ENCODE results near the gene PCK2.

The PCK2 gene

DNA sequence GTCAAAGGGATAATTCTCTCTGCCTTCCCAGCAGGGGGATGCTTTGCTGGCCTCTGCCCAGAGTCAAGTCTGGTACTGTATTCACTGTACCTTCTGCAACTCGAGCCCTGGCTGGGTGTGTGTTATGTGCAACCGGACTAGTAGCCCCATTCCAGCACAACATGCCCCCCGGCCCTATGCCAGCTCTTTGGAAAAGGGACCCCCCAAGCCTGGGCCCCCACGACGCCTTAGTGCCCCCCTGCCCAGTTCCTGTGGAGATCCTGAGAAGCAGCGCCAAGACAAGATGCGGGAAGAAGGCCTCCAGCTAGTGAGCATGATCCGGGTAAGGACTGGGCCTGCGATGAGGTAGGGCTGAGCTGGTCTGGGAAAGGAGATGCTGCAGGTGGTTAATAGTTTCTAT, 56.5 kb downstream of the PCK2 start:
- peak overlapping the region; percentile 25 to 73 for H3K27ac Mint-ChIP-seq
- DNase-seq (no peak), ATAC-seq (replicated peaks) (no peak)
- peaks cover 55% of the 10 kb centered on the region for H3K36me3 Mint-ChIP-seq (ENCODE audit: insufficient read depth)
- no peaks in the 10 kb centered on the region for H3K9me3 Mint-ChIP-seq
- H3K27me3 Mint-ChIP-seq = no peaks in the 10 kb centered on the region
- H3K4me1 Mint-ChIP-seq (ENCODE audit: low read depth in 2 of 2) = peaks cover 23 to 26% of the 10 kb centered on the region in 2 donors
- no peak overlapping the region for H3K4me3 Mint-ChIP-seq

DNA sequence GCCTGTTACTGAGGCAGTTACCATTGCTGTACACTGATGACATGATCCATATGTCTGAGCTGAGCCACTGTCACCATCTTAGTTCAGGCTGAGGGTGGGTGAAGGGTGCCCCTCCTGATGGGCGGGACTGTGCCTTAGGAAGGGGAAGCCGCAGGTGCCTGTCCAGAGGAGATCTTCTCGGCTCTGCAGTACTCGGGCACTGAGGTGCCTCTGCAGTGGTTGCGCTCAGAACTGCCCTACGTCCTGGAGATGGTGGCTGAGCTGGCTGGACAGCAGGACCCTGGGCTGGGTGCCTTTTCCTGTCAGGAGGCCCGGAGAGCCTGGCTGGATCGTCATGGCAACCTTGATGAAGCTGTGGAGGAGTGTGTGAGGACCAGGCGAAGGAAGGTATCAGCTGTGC, 56.9 kb downstream of the PCK2 start:
- Mint-ChIP-seq H3K4me3 (no peak overlapping the region), H3K4me1 (ENCODE audit: low read depth in 2 of 2) (peaks cover 19 to 22% of the 10 kb centered on the region in 2 donors), H3K9me3 (no peaks in the 10 kb centered on the region), H3K36me3 (ENCODE audit: insufficient read depth) (peaks cover 59% of the 10 kb centered on the region), H3K27ac (peak overlapping the region in 1 of 2 donors; percentile 73), H3K27me3 (no peaks in the 10 kb centered on the region)
- DNase-seq (no peak), ATAC-seq (replicated peaks) (no peak)

GRCh38 chr14:24151404-24152080, 57.4 kb downstream of the PCK2 start:
- peaks cover 63% of the 10 kb centered on the region for H3K36me3 Mint-ChIP-seq (ENCODE audit: insufficient read depth)
- H3K27ac Mint-ChIP-seq = no peak overlapping the region
- peaks cover 19% of the 10 kb centered on the region in 2 donors for H3K4me1 Mint-ChIP-seq (ENCODE audit: low read depth in 2 of 2)
- no peak overlapping the region for H3K4me3 Mint-ChIP-seq
- H3K27me3 Mint-ChIP-seq = no peaks in the 10 kb centered on the region
- ATAC-seq (replicated peaks) (no peak), DNase-seq (no peak)
- H3K9me3 Mint-ChIP-seq = no peaks in the 10 kb centered on the region
